ENCODE data around the gene SLC26A6. TPM values are rescaled to one million over a fixed set of nuclear protein-coding genes. Genes with fewer than 3 reads are reported as not detected.

Gene SLC26A6, protein sequence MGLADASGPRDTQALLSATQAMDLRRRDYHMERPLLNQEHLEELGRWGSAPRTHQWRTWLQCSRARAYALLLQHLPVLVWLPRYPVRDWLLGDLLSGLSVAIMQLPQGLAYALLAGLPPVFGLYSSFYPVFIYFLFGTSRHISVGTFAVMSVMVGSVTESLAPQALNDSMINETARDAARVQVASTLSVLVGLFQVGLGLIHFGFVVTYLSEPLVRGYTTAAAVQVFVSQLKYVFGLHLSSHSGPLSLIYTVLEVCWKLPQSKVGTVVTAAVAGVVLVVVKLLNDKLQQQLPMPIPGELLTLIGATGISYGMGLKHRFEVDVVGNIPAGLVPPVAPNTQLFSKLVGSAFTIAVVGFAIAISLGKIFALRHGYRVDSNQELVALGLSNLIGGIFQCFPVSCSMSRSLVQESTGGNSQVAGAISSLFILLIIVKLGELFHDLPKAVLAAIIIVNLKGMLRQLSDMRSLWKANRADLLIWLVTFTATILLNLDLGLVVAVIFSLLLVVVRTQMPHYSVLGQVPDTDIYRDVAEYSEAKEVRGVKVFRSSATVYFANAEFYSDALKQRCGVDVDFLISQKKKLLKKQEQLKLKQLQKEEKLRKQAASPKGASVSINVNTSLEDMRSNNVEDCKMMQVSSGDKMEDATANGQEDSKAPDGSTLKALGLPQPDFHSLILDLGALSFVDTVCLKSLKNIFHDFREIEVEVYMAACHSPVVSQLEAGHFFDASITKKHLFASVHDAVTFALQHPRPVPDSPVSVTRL
- 10 to 100 TPM; 14.3 to 74.0 (median 30.4) TPM for polyA plus RNA-seq
- long read RNA-seq, donor 1: 0 reads
- long read RNA-seq, donor 2, partial matches to known transcripts: 0 of 4 reads
- long read RNA-seq, donor 2, other reads (novel, unspliced or antisense): 0 of 4 reads
- long read RNA-seq, donor 3: 0 reads
- long read RNA-seq, donor 4: 0 reads
- long read RNA-seq, donor 5: 0 reads
- long read RNA-seq, donor 6, partial matches to known transcripts: 0 of 1 reads
- long read RNA-seq, donor 6, other reads (novel, unspliced or antisense): 0 of 1 reads
- long read RNA-seq, donor 7: 0 reads
- long read RNA-seq, donor 8: 0 reads
- long read RNA-seq, donor 9: 0 reads
- long read RNA-seq, donor 10, partial matches to known transcripts: 0 of 4 reads
- long read RNA-seq, donor 10, other reads (novel, unspliced or antisense): 0 of 4 reads

GRCh38 chr3:48635222-48636021, at the start of gene SLC26A6:
SLC26A6 (minus strand) TSS chr3:48635461; CDS start chr3:48635393, 68 bp downstream.
- no peaks in the 10 kb centered on the region for H3K27me3 ChIP-seq (ENCODE audit: control insufficient read depth in 3 of 3, insufficient read depth in 3 of 3, low read length in 3 of 3)
- no peak for FAIRE-seq
- peak within 1 kb of the TSS in 2 of 3 donors; percentile 69 to 84 for H3K27ac ChIP-seq (ENCODE audit: low read depth in 1 of 3, low read length in 2 of 3)
- H3K36me3 ChIP-seq (ENCODE audit: control insufficient read depth in 3 of 3, insufficient read depth in 2 of 3, low read depth in 1 of 3, low read length in 3 of 3): peaks cover 0 to 32% (median 0%) of the 10 kb centered on the region in 3 donors
- 0 to 1% (median 1%) methylated on average over 53 to 68 of the region's 68 CpGs for WGBS, 3 donors
- peak within 1 kb of the TSS; percentile 73 to 92 (median 80) for H3K4me3 ChIP-seq (ENCODE audit: low read depth in 1 of 3, low read length in 3 of 3)
- DNase-seq: peak; percentile 98 to 99
- no peaks in the 10 kb centered on the region for H3K9me3 ChIP-seq (ENCODE audit: control insufficient read depth in 2 of 2, insufficient read depth in 1 of 2, low read depth in 1 of 2, low read length in 1 of 2)
- peaks cover 0 to 21% (median 3%) of the 10 kb centered on the region in 3 donors for H3K4me1 ChIP-seq (ENCODE audit: control insufficient read depth in 3 of 3, insufficient read depth in 2 of 3, low read depth in 1 of 3, low read length in 2 of 3)

GRCh38 chr3:48684480-48685143, 49.4 kb upstream of the SLC26A6 start:
- Histone ChIP-seq H3K4me3 (ENCODE audit: low read depth in 1 of 3, low read length in 3 of 3) (peak overlapping the region in 2 of 3 donors; percentile 79 to 81), H3K36me3 (ENCODE audit: control insufficient read depth in 3 of 3, insufficient read depth in 2 of 3, low read depth in 1 of 3, low read length in 3 of 3) (peaks cover 0 to 74% (median 5%) of the 10 kb centered on the region in 3 donors), H3K9me3 (ENCODE audit: control insufficient read depth in 2 of 2, insufficient read depth in 1 of 2, low read depth in 1 of 2, low read length in 1 of 2) (no peaks in the 10 kb centered on the region), H3K27me3 (ENCODE audit: control insufficient read depth in 3 of 3, insufficient read depth in 3 of 3, low read length in 3 of 3) (no peaks in the 10 kb centered on the region), H3K4me1 (ENCODE audit: control insufficient read depth in 3 of 3, insufficient read depth in 2 of 3, low read depth in 1 of 3, low read length in 2 of 3) (peaks cover 0 to 23% (median 4%) of the 10 kb centered on the region in 3 donors), H3K27ac (ENCODE audit: low read depth in 1 of 3, low read length in 2 of 3) (peak overlapping the region in 1 of 3 donors; percentile 19)
- peak in 1 of 2 donors; percentile 32 for DNase-seq
- WGBS, 3 donors: 42 to 59% (median 47%) methylated on average over 7 of the region's 7 CpGs
- FAIRE-seq: no peak

DNA sequence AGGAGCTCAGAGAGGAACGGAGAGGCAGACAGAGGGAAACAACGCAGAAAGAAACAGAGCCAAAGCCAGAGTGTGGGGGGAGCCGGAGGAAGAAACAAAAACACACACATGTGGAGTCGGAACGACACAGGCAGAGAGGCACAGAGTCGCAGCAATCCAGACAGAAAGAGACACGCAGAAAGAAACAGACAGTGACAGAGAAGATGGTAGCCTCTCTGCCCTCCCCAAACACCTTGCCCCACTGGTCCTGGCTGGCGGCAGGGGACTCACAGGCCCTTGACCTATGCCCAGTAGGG, 48.7 kb upstream of the SLC26A6 start:
- peaks cover 0 to 23% (median 4%) of the 10 kb centered on the region in 3 donors for H3K4me1 ChIP-seq (ENCODE audit: control insufficient read depth in 3 of 3, insufficient read depth in 2 of 3, low read depth in 1 of 3, low read length in 2 of 3)
- H3K36me3 ChIP-seq (ENCODE audit: control insufficient read depth in 3 of 3, insufficient read depth in 2 of 3, low read depth in 1 of 3, low read length in 3 of 3): peaks cover 0 to 74% (median 5%) of the 10 kb centered on the region in 3 donors
- FAIRE-seq: no peak
- H3K27me3 ChIP-seq (ENCODE audit: control insufficient read depth in 3 of 3, insufficient read depth in 3 of 3, low read length in 3 of 3): no peaks in the 10 kb centered on the region
- H3K27ac ChIP-seq (ENCODE audit: low read depth in 1 of 3, low read length in 2 of 3): no peak overlapping the region
- H3K9me3 ChIP-seq (ENCODE audit: control insufficient read depth in 2 of 2, insufficient read depth in 1 of 2, low read depth in 1 of 2, low read length in 1 of 2): no peaks in the 10 kb centered on the region
- H3K4me3 ChIP-seq (ENCODE audit: low read depth in 1 of 3, low read length in 3 of 3): no peak overlapping the region
- no peak for DNase-seq
- WGBS, 3 donors: 70 to 82% (median 75%) methylated on average over 8 of the region's 8 CpGs

DNA sequence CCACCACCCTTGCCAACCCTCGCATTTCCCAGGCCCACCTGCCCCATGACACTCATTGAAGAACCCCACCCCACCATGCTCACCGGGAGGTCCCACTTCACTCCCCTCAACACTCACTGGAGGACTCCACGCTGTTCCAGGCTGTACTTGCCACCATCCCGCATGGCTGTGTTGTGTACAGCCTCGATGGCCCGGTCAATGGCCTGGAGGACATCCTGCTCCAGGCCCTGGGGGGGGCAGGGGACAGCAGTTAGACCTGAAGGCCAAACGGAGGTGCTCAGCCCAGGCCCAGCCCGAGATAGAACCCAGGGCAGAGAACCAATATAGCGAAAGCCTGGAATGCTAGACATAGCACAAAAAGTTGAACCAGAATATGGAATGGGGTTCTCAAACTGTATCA, 47.5 kb upstream of the SLC26A6 start:
- H3K27me3 ChIP-seq (ENCODE audit: control insufficient read depth in 3 of 3, insufficient read depth in 3 of 3, low read length in 3 of 3): no peaks in the 10 kb centered on the region
- H3K27ac ChIP-seq (ENCODE audit: low read depth in 1 of 3, low read length in 2 of 3): no peak overlapping the region
- no peak overlapping the region for H3K4me3 ChIP-seq (ENCODE audit: low read depth in 1 of 3, low read length in 3 of 3)
- H3K9me3 ChIP-seq (ENCODE audit: control insufficient read depth in 2 of 2, insufficient read depth in 1 of 2, low read depth in 1 of 2, low read length in 1 of 2): no peaks in the 10 kb centered on the region
- FAIRE-seq: no peak
- 88 to 97% (median 93%) methylated on average over 9 of the region's 9 CpGs for WGBS, 3 donors
- no peak for DNase-seq
- peaks cover 0 to 23% (median 4%) of the 10 kb centered on the region in 3 donors for H3K4me1 ChIP-seq (ENCODE audit: control insufficient read depth in 3 of 3, insufficient read depth in 2 of 3, low read depth in 1 of 3, low read length in 2 of 3)
- H3K36me3 ChIP-seq (ENCODE audit: control insufficient read depth in 3 of 3, insufficient read depth in 2 of 3, low read depth in 1 of 3, low read length in 3 of 3): peaks cover 0 to 73% (median 7%) of the 10 kb centered on the region in 3 donors

GRCh38 chr3:48681974-48682610, 46.8 kb upstream of the SLC26A6 start:
- no peaks in the 10 kb centered on the region for H3K9me3 ChIP-seq (ENCODE audit: control insufficient read depth in 2 of 2, insufficient read depth in 1 of 2, low read depth in 1 of 2, low read length in 1 of 2)
- no peak overlapping the region for H3K27ac ChIP-seq (ENCODE audit: low read depth in 1 of 3, low read length in 2 of 3)
- peaks cover 0 to 72% (median 8%) of the 10 kb centered on the region in 3 donors for H3K36me3 ChIP-seq (ENCODE audit: control insufficient read depth in 3 of 3, insufficient read depth in 2 of 3, low read depth in 1 of 3, low read length in 3 of 3)
- H3K4me1 ChIP-seq (ENCODE audit: control insufficient read depth in 3 of 3, insufficient read depth in 2 of 3, low read depth in 1 of 3, low read length in 2 of 3): peaks cover 0 to 23% (median 4%) of the 10 kb centered on the region in 3 donors
- no peaks in the 10 kb centered on the region for H3K27me3 ChIP-seq (ENCODE audit: control insufficient read depth in 3 of 3, insufficient read depth in 3 of 3, low read length in 3 of 3)
- H3K4me3 ChIP-seq (ENCODE audit: low read depth in 1 of 3, low read length in 3 of 3): no peak overlapping the region
- no peak for FAIRE-seq
- no peak for DNase-seq
- 93 to 98% (median 95%) methylated on average over 17 of the region's 17 CpGs for WGBS, 3 donors

GRCh38 chr3:48681541-48681880, 46.2 kb upstream of the SLC26A6 start:
- H3K27ac ChIP-seq (ENCODE audit: low read depth in 1 of 3, low read length in 2 of 3): no peak overlapping the region
- H3K27me3 ChIP-seq (ENCODE audit: control insufficient read depth in 3 of 3, insufficient read depth in 3 of 3, low read length in 3 of 3): no peaks in the 10 kb centered on the region
- H3K4me3 ChIP-seq (ENCODE audit: low read depth in 1 of 3, low read length in 3 of 3): no peak overlapping the region
- DNase-seq: no peak
- peaks cover 0 to 23% (median 4%) of the 10 kb centered on the region in 3 donors for H3K4me1 ChIP-seq (ENCODE audit: control insufficient read depth in 3 of 3, insufficient read depth in 2 of 3, low read depth in 1 of 3, low read length in 2 of 3)
- no peak for FAIRE-seq
- H3K9me3 ChIP-seq (ENCODE audit: control insufficient read depth in 2 of 2, insufficient read depth in 1 of 2, low read depth in 1 of 2, low read length in 1 of 2): no peaks in the 10 kb centered on the region
- peaks cover 0 to 71% (median 8%) of the 10 kb centered on the region in 3 donors for H3K36me3 ChIP-seq (ENCODE audit: control insufficient read depth in 3 of 3, insufficient read depth in 2 of 3, low read depth in 1 of 3, low read length in 3 of 3)
- 91 to 95% (median 94%) methylated on average over 7 of the region's 7 CpGs for WGBS, 3 donors

GRCh38 chr3:48680811-48681540, 45.7 kb upstream of the SLC26A6 start:
- Histone ChIP-seq H3K36me3 (ENCODE audit: control insufficient read depth in 3 of 3, insufficient read depth in 2 of 3, low read depth in 1 of 3, low read length in 3 of 3) (peaks cover 0 to 76% (median 8%) of the 10 kb centered on the region in 3 donors), H3K4me1 (ENCODE audit: control insufficient read depth in 3 of 3, insufficient read depth in 2 of 3, low read depth in 1 of 3, low read length in 2 of 3) (peaks cover 0 to 20% (median 4%) of the 10 kb centered on the region in 3 donors), H3K9me3 (ENCODE audit: control insufficient read depth in 2 of 2, insufficient read depth in 1 of 2, low read depth in 1 of 2, low read length in 1 of 2) (no peaks in the 10 kb centered on the region), H3K27ac (ENCODE audit: low read depth in 1 of 3, low read length in 2 of 3) (no peak overlapping the region), H3K4me3 (ENCODE audit: low read depth in 1 of 3, low read length in 3 of 3) (no peak overlapping the region), H3K27me3 (ENCODE audit: control insufficient read depth in 3 of 3, insufficient read depth in 3 of 3, low read length in 3 of 3) (no peaks in the 10 kb centered on the region)
- DNase-seq (no peak), FAIRE-seq (no peak)
- WGBS, 3 donors: 93 to 97% (median 96%) methylated on average over 17 of the region's 17 CpGs

All from small intestine (tissue), 16 donors.